ENCODE measurements around the gene ZNF511.

- TF ChIP-seq RAD21 (IDR thresholded peaks at IDR 0.05; ENCODE audit: low read depth) = no peak
- TF ChIP-seq USF1 (IDR thresholded peaks at IDR 0.05) = no peak
- TF ChIP-seq REST (IDR thresholded peaks at IDR 0.05; ENCODE audit: low read depth) = no peak
- no peak for TF ChIP-seq CEBPB (IDR thresholded peaks at IDR 0.05)
Measured at GRCh38 chr10:133342942-133343341, 34.2 kb downstream of the ZNF511 start.
